Naive thymus-derived CD4-positive, alpha-beta T cell (primary cell): ENCODE data around the gene NRG3. TPM values are rescaled to one million over a fixed set of nuclear protein-coding genes. Genes with fewer than 3 reads are reported as not detected.

Source experiments
- ATAC-seq: fragments of 150-1000 bp; cut with Tn5 transposase; 2 replicates; pipeline ENCODE4 v1.10.0; 2021; ENCODE audit warnings: mild to moderate bottlenecking, moderate library complexity
- CTCF ChIA-PET: fragments of 350-600 bp; sonication (Branson Sonifier 250); formaldehyde crosslinking; loops from one replicate; lab custom pipeline; 2021; ENCODE audit warnings: antibody characterized with exemption; lab: Charles Lee
- POLR2A ChIA-PET: fragments of 350-600 bp; sonication (Branson Sonifier 250); formaldehyde crosslinking; loops from one replicate; lab custom pipeline; 2021; ENCODE audit warnings: antibody characterized with exemption, inconsistent platforms; lab: Charles Lee
- DNase-seq, 9 donors: peaks; one replicate each; pipeline versions ENCODE4 v3.0.0 to v3.0.0-alpha.2; 2020 to 2022; ENCODE audit warnings: mixed read lengths in 1 of 9
- H3K27ac ChIP-seq: one replicate; pipeline ENCODE4 v1.7.0; 2013; ENCODE audit warnings: mild to moderate bottlenecking, low read depth, low read length, moderate library complexity
- H3K27me3 ChIP-seq, 2 donors: one replicate each; pipeline ENCODE4 v1.7.0; 2013; ENCODE audit warnings: low read length in 2 of 2, mild to moderate bottlenecking in 2 of 2, moderate library complexity in 2 of 2; ENCODE audit not compliant: control insufficient read depth in 2 of 2, insufficient read depth in 2 of 2
- H3K36me3 ChIP-seq, 3 experiments: 1 replicate in 2 of 3; 2 replicates in 1 of 3; pipeline ENCODE4 v1.7.0; 2013; ENCODE audit warnings: low read length in 3 of 3, mild to moderate bottlenecking in 3 of 3, moderate library complexity in 1 of 3; ENCODE audit not compliant: insufficient read depth in 3 of 3, control insufficient read depth in 2 of 3
- H3K4me1 ChIP-seq, 2 donors: one replicate each; pipeline ENCODE4 v1.7.0; 2013; ENCODE audit warnings: low read length in 2 of 2, mild to moderate bottlenecking in 2 of 2, moderate library complexity in 1 of 2; ENCODE audit not compliant: control insufficient read depth in 2 of 2, insufficient read depth in 2 of 2
- H3K4me3 ChIP-seq: 2 replicates; pipeline ENCODE4 v1.7.0; 2013; ENCODE audit warnings: mild to moderate bottlenecking, low read length
- H3K9me3 ChIP-seq, 3 experiments: 1 replicate in 2 of 3; 2 replicates in 1 of 3; pipeline ENCODE4 v1.7.0; 2013; ENCODE audit warnings: low read length in 3 of 3; ENCODE audit not compliant: control insufficient read depth in 2 of 3
- H3K27ac Mint-ChIP-seq, 9 donors: one replicate each; pipeline ENCODE4 v1.8.0; 2020 to 2022; ENCODE audit warnings: mixed read lengths in 9 of 9, mild to moderate bottlenecking in 8 of 9, moderate library complexity in 5 of 9, inconsistent platforms in 2 of 9
- H3K27me3 Mint-ChIP-seq, 5 donors: one replicate each; pipeline ENCODE4 v1.8.0; 2021 to 2022; ENCODE audit warnings: mixed read lengths in 5 of 5, mild to moderate bottlenecking in 1 of 5
- H3K36me3 Mint-ChIP-seq, 5 donors: one replicate each; pipeline ENCODE4 v1.8.0; 2020 to 2022; ENCODE audit warnings: mixed read lengths in 5 of 5, mild to moderate bottlenecking in 3 of 5, inconsistent platforms in 1 of 5
- H3K4me1 Mint-ChIP-seq, 7 donors: one replicate each; pipeline ENCODE4 v1.8.0; 2020 to 2022; ENCODE audit warnings: mixed read lengths in 7 of 7, mild to moderate bottlenecking in 3 of 7, inconsistent platforms in 1 of 7
- H3K4me3 Mint-ChIP-seq, 10 donors: one replicate each; pipeline ENCODE4 v1.8.0; 2020 to 2022; ENCODE audit warnings: mild to moderate bottlenecking in 10 of 10, mixed read lengths in 10 of 10, moderate library complexity in 6 of 10, inconsistent platforms in 2 of 10
- H3K9me3 Mint-ChIP-seq, 11 donors: one replicate each; pipeline ENCODE4 v1.8.0; 2020 to 2022; ENCODE audit warnings: mixed read lengths in 11 of 11, mild to moderate bottlenecking in 4 of 11, inconsistent platforms in 1 of 11, moderate library complexity in 1 of 11
- intact Hi-C, 2 donors: fragments of 100-400 bp; cut with micrococcal nuclease; formaldehyde crosslinking; loops; one replicate each; pipeline ENCODE4 v1.15.1; 2023
- polyA plus RNA-seq, 2 donors: library from polyadenylated mRNA; unstranded; fragments of 300-500 nt; fragmentation: Illumina TruSeq; gene quantifications; one replicate each; pipeline ENCODE4 v1.2.3, GENCODE V29; 2021
- total RNA-seq, 6 experiments: library from RNA in 5 of 6; stranded (reverse) in 5 of 6; gene quantifications; 1 replicate in 5 of 6; 2 replicates in 1 of 6; pipeline ENCODE4 v1.2.3 and lab custom pipeline; 2021 to 2026

NRG3 gene
- total and polyA plus RNA-seq, 7 experiments from 2014 or later: not detected

DNA sequence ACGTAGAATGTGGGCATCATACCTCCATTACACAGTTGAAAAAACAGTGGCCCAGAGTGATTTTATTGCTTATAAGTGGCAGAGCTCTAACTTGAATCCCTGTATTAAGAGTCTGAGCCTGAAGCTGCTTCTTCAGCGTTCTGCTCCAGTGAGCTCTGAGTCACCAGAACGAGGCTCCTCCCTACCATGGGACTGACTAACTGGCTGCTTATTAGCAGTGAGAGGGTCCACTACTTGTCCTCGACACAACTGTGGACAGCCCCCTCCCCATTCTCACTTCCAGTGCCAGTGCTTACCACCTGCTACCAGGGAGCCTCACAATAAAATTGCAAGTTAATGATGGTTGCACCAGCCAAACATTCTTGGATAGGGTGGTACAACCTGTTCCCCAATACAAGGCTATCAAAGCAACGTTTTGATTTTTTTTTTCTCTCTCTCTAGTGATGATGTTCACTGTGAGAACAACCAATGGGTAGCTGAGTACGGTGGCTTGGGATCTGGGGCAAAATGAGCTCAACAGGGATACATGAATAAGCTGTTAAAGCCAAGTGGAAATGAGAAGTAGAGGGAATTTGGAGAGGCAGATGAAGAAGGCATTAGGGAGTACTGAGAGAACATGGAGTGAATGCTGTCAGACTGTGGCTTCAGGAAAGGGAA is 2.7 kb upstream of the NRG3 start:
- H3K9me3 ChIP-seq: no peaks in the 10 kb centered on the region
- intact Hi-C loops: no loop called here
- peaks cover 0 to 7% of the 10 kb centered on the region in 2 donors for H3K27me3 ChIP-seq
- no peak overlapping the region for H3K4me3 ChIP-seq
- ChIA-PET CTCF (no interaction called here), POLR2A (no interaction called here)
- Mint-ChIP-seq H3K27me3 (peaks cover 39 to 59% (median 43%) of the 10 kb centered on the region in 5 donors), H3K27ac (no peak overlapping the region), H3K9me3 (peaks cover 0 to 12% (median 0%) of the 10 kb centered on the region in 11 donors), H3K4me1 (peaks cover 8 to 25% (median 17%) of the 10 kb centered on the region in 7 donors), H3K36me3 (peaks cover 0 to 4% (median 0%) of the 10 kb centered on the region in 5 donors), H3K4me3 (peak overlapping the region in 1 of 10 donors; percentile 15)
- H3K27ac ChIP-seq: no peak overlapping the region
- ATAC-seq (no peak), DNase-seq (no peak)
- no peaks in the 10 kb centered on the region for H3K36me3 ChIP-seq
- no peaks in the 10 kb centered on the region for H3K4me1 ChIP-seq

DNA sequence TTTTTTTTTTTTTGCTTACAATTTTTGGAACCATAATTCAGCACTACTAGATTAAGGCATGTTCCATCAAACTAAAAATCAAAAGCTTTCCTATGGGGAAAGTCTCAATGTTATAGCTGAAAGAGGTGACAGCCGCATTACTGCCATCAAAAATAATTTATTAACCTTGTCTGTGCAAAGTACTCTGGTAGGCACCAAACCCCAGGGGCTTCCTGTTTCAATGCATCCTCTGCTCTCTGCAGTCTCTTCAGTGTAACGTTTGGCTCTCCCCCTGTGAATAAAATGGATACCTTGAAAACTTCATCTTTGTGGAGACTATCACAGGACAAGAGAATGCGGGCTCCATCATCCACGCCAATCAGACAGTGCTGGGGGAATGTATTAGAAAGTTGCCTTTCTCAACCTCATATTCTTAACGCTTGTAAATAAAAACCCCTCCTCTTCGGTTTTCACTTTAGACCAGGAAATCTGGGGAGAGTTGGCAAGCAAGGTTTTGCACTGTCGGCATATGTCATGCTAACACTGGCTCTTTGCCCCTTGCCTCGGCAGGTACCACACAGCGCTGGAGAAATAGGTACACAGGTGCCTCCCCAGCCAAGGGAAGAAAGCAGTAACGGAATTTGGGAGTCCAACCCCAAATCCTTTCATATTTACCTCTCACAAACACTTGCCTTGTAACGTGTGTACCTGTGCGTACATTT is 1.6 kb upstream of the NRG3 start:
- H3K36me3 ChIP-seq: no peaks in the 10 kb centered on the region
- H3K27me3 ChIP-seq: peaks cover 0 to 7% of the 10 kb centered on the region in 2 donors
- no peak overlapping the region for H3K4me3 ChIP-seq
- peak overlapping the region in 1 of 9 donors; percentile 11 for H3K27ac Mint-ChIP-seq
- H3K9me3 ChIP-seq: no peaks in the 10 kb centered on the region
- H3K27me3 Mint-ChIP-seq: peaks cover 44 to 62% (median 53%) of the 10 kb centered on the region in 5 donors
- H3K4me1 Mint-ChIP-seq: peaks cover 8 to 25% (median 17%) of the 10 kb centered on the region in 7 donors
- H3K9me3 Mint-ChIP-seq: peaks cover 0 to 12% (median 0%) of the 10 kb centered on the region in 11 donors
- ChIA-PET POLR2A (no interaction called here), CTCF (no interaction called here)
- no peak for DNase-seq
- no peak for ATAC-seq
- peaks cover 0 to 4% (median 0%) of the 10 kb centered on the region in 5 donors for H3K36me3 Mint-ChIP-seq
- peak overlapping the region in 9 of 10 donors; percentile 27 to 72 (median 53) for H3K4me3 Mint-ChIP-seq
- no peaks in the 10 kb centered on the region for H3K4me1 ChIP-seq
- H3K27ac ChIP-seq: no peak overlapping the region
- intact Hi-C loops: no loop called here

DNA sequence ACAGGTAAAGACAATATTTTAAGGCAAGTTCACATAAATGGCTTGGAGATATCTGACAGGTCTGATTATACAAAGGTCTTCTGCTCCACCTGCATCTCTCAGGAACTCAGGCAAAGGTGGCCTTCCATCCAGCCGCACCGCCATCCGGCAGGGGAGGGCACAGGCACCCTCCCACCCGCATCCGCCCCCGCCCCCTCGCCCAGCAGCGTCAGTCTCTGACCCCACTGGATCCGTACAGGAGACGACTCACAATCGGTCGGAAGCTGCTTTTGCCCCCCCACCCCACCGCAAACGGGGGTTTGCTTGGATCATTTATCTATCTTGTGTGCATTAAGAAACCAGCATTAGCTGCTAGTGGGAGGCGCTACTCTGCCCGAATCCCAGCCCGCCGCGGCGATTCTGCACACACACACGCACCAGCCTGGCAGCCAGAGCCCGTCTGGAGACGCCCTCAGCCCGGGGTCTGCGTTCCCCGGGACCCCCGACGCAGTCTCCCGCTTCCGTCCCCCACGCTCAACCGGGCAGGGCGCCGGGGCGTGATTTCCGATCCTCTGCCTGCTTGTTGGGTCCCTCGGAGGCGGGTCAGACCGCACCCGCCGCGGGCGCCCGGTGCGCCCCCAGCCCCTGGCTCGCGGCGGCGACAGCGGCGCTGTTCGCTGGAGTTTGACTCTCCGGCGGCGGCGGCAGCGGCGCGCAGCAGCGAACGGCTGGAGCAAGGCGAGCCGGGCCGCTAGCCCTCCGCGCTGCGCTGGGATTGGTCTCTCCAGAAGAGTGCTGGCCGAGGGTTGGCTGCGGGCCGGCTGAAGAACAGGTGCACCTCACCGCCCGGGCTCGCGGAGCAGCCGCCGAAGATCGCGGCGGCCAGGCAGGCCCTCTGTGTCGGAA is 820 bp upstream of the NRG3 start:
- Mint-ChIP-seq H3K27ac (no peak overlapping the region), H3K4me1 (peaks cover 8 to 25% (median 17%) of the 10 kb centered on the region in 7 donors), H3K27me3 (peaks cover 50 to 69% (median 60%) of the 10 kb centered on the region in 5 donors), H3K4me3 (peak overlapping the region in 8 of 10 donors; percentile 29 to 72 (median 56)), H3K36me3 (peaks cover 0 to 4% (median 0%) of the 10 kb centered on the region in 5 donors), H3K9me3 (peaks cover 0 to 12% (median 0%) of the 10 kb centered on the region in 11 donors)
- Histone ChIP-seq H3K27ac (no peak overlapping the region), H3K9me3 (no peaks in the 10 kb centered on the region), H3K4me1 (no peaks in the 10 kb centered on the region), H3K4me3 (no peak overlapping the region), H3K27me3 (peaks cover 0 to 7% of the 10 kb centered on the region in 2 donors), H3K36me3 (no peaks in the 10 kb centered on the region)
- ChIA-PET POLR2A (no interaction called here), CTCF (no interaction called here)
- ATAC-seq: no peak
- intact Hi-C loops: no loop called here
- no peak for DNase-seq

DNA sequence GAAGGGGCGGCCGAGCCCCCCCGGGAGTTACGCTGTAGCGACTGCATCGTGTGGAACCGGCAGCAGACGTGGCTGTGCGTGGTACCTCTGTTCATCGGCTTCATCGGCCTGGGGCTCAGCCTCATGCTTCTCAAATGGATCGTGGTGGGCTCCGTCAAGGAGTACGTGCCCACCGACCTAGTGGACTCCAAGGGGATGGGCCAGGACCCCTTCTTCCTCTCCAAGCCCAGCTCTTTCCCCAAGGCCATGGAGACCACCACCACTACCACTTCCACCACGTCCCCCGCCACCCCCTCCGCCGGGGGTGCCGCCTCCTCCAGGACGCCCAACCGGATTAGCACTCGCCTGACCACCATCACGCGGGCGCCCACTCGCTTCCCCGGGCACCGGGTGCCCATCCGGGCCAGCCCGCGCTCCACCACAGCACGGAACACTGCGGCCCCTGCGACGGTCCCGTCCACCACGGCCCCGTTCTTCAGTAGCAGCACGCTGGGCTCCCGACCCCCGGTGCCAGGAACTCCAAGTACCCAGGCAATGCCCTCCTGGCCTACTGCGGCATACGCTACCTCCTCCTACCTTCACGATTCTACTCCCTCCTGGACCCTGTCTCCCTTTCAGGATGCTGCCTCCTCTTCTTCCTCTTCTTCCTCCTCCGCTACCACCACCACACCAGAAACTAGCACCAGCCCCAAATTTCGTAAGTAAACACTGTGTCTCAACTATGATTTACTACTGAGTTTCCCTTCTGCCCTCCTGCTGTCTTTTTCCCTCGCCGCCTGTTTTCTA is 666 bp downstream of the NRG3 start:
- DNase-seq (no peak), ATAC-seq (no peak)
- H3K36me3 Mint-ChIP-seq: peaks cover 0 to 4% (median 0%) of the 10 kb centered on the region in 5 donors
- peak overlapping the region; percentile 63 to 96 (median 78) for H3K4me3 Mint-ChIP-seq
- peak overlapping the region in 2 of 9 donors; percentile 18 to 42 for H3K27ac Mint-ChIP-seq
- no peak overlapping the region for H3K27ac ChIP-seq
- intact Hi-C loops: no loop called here
- peaks cover 50 to 74% (median 60%) of the 10 kb centered on the region in 5 donors for H3K27me3 Mint-ChIP-seq
- no peaks in the 10 kb centered on the region for H3K36me3 ChIP-seq
- peaks cover 8 to 25% (median 17%) of the 10 kb centered on the region in 7 donors for H3K4me1 Mint-ChIP-seq
- H3K9me3 Mint-ChIP-seq: peaks cover 0 to 8% (median 0%) of the 10 kb centered on the region in 11 donors
- H3K27me3 ChIP-seq: peaks cover 0 to 7% of the 10 kb centered on the region in 2 donors
- no peaks in the 10 kb centered on the region for H3K4me1 ChIP-seq
- no peak overlapping the region for H3K4me3 ChIP-seq
- POLR2A ChIA-PET: no interaction called here
- H3K9me3 ChIP-seq: no peaks in the 10 kb centered on the region
- CTCF ChIA-PET: no interaction called here

DNA sequence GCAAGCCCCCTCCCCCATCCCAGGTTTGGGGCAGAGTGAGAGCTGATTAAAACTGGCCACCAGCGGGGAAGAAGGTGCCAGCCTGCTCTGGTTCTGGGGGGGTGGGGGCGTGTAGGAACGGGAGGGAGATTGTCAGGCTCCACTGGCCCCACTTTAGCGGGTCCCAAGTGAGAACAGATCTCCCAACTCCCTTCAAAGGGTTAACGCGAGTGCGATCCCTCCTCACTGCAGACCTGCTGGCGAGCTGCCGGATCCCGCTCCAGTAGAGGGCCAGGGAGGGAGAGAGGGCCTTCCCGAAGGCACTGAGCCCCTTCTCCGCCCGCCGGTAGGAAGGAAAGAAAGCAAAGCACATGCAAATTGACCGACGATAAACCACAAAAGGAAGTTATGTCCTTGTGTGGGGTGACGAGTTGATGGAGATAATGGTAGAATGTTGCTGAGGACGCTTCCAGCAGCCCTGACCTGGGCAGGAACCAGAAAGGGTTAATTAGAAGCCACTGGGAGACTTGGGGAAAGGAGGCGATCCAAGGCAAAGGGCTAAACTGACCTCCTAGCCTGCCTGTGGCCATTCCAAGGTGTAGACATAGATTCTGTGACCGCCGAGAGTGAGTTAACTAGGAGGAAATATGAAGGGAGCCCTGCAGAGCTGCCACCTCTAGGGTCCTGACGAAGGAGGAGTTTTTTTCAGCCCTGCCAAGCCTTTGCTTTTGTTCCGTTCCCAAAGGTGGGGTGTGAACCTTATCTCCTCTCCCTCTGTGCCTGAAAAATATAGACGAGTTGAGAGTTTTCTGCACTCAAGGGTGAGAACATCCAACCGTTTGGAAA is 1.5 kb downstream of the NRG3 start:
- CTCF ChIA-PET: no interaction called here

More for the DNA sequence above, 1.5 kb downstream of the NRG3 start:
- Mint-ChIP-seq H3K27me3 (peaks cover 49 to 72% (median 61%) of the 10 kb centered on the region in 5 donors), H3K9me3 (peaks cover 0 to 8% (median 0%) of the 10 kb centered on the region in 11 donors), H3K4me3 (peak overlapping the region; percentile 63 to 96 (median 78)), H3K27ac (peak overlapping the region in 2 of 9 donors; percentile 18 to 42), H3K4me1 (peaks cover 8 to 25% (median 17%) of the 10 kb centered on the region in 7 donors), H3K36me3 (peaks cover 0 to 4% (median 0%) of the 10 kb centered on the region in 5 donors)
- intact Hi-C loops: no loop called here
- no peak overlapping the region for H3K4me3 ChIP-seq
- no peak for DNase-seq
- no peaks in the 10 kb centered on the region for H3K36me3 ChIP-seq
- H3K9me3 ChIP-seq: no peaks in the 10 kb centered on the region
- no peaks in the 10 kb centered on the region for H3K4me1 ChIP-seq
- H3K27ac ChIP-seq: no peak overlapping the region
- POLR2A ChIA-PET: no interaction called here
- no peak for ATAC-seq
- peaks cover 0 to 7% of the 10 kb centered on the region in 2 donors for H3K27me3 ChIP-seq
